HG02588 (cell line): ENCODE data around the gene AMDHD2.

ENCODE experiments used
- ATAC-seq: cut with Tn5 transposase; IDR thresholded peaks from one replicate; pipeline ENCODE4 v1.9.1; 2021; ENCODE audit warnings: mild to moderate bottlenecking, moderate library complexity; ENCODE audit not compliant: unreplicated experiment

AMDHD2 gene

DNA sequence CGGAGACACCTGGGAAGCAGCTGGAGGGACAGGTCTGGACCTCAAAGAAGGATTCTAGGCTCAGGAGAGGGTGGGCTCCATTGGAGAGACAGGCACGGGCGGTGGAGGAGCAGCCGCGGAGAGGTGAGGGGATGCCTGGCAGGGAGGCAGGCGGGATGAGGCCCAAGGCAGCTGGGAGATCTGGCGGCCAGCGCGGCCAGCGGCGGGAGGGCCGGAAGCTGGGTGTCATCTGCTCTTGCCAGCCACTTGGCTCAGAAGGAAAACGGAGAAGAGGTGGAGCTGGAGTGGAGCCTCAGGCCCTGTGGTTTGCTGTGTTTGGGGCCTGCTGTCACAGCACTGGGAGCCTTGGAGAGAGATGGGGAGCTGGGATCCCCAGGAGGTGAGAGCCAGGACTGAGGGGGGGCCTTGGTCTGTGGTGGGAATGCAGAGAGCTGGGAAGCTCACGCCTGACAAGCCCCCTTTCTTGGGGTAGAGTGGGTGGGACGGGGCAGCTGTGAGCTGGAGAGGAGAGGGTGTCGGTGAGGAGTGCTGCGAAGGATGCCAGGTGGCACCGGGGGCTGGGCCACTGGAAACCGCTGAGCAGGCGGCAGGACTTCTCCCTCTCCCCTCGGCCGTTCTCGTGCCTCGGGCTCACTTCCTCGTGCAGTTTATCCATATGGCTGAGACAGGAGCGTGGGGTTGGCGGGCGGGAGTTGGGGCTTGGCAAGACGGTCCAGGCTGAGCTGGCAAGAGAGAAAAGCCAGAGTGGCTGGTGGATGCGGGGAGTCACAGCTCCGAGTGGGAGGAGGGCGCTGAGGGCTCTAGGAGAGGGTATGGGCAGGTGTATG is 37.2 kb upstream of the AMDHD2 start:
- no peak for ATAC-seq

DNA sequence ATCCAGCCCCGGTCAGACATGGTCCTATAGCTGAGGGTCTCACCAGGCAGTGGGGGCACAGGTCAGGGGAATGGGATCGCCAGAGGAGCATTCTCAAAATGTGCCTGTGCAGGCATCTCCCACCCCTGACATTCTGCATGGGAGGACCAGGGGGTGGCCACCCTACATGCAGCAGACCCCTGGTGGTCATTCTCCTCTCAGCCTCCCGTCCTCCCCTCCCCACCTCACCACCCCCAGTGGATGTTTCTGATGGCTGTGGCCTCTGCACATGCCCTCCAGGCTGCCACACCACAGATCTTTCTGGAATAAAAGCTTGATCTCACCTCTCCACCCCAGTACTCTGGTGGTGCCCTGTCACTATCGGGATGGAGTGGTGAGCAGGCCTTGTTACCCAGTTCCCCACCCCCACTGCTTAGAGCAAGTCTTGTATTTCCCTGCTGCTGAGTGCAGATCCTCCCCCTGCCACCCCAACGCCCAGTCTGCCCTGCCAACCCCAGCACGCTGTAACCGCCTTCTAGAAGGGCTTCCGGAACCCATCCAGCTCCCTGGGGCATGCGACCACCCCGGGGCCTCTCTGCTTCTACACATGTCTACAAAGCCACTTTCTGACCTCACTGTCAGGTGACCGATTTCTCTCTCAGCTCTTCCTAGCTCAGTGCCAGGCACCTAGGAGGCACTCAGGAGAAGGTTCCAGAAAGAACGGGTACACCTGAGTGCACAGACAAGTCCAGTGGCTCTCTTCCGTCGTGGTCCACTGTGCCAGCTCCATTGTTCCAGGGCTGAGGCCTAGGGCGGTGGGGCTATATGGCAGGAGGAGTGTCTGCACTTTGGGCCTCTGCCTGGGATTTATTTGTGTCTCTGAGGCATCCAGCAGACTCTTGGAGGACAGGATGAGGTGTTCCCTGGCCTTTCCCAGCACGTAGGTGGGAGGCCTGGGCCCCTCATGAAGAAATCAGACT is 36.0 kb upstream of the AMDHD2 start:
- no peak for ATAC-seq

DNA sequence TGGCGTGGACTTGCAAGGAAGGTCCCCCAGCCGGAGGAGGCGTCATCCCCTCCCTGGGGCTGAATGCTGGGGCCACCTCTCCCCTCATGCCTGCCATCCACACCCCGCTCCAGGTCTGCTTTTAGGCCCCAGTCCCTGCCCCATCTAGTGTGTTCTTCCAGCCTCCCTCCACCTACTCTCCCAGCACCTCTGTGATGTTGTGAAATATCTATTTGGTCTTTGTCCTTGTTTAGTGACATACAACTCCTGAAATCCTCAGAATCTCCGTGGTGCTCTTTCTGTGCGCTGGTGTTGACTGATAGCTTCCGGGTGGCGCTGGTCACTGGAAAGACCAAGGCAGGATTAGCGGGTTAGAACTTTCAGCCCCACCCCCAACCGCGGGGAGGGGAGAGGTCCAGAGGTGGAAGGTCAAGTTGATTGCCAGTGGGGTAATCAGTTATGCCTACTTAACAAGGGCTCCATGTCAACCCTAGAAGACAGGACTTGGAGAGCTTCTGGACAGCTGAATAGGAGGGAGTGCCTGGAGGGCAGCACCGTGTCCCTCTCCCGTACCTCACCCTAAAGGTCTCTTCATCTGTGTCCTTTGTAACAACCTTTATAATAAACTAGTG is 35.2 kb upstream of the AMDHD2 start:
- ATAC-seq = no peak

DNA sequence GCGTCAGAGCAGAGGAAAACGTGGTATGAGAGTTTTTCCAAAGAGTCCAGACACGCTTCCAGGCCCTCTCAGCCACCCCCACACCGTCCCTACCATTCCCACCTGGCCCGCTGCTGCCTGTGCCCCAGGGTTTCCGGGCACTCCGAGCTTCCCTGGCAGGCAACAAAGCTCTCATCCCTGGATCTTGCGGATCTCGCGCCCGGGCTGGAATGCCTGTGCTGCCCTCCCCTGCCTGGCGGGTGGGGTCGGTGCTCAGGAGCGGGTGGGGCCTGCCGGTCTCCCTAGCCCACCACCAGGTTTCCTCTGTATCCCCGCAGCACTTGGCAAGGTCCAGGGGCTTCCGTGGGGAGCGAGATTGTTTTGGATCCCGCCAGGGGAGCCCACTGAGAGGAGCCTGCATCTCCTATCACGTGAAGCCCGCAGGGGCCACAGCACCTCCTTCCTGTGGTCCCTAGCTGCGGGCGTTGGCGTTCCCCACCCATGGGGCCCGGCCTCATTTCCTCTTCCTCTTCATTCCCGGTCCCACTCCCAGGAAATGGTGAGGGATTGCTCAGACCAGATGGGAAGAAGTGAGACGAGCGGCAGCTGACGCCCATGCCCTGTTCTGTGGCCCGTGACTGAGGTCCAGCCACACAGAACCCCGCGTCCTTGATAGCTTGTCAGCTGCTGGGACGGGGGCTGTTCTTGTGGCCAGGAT is 34.2 kb upstream of the AMDHD2 start:
- ATAC-seq = no peak

DNA sequence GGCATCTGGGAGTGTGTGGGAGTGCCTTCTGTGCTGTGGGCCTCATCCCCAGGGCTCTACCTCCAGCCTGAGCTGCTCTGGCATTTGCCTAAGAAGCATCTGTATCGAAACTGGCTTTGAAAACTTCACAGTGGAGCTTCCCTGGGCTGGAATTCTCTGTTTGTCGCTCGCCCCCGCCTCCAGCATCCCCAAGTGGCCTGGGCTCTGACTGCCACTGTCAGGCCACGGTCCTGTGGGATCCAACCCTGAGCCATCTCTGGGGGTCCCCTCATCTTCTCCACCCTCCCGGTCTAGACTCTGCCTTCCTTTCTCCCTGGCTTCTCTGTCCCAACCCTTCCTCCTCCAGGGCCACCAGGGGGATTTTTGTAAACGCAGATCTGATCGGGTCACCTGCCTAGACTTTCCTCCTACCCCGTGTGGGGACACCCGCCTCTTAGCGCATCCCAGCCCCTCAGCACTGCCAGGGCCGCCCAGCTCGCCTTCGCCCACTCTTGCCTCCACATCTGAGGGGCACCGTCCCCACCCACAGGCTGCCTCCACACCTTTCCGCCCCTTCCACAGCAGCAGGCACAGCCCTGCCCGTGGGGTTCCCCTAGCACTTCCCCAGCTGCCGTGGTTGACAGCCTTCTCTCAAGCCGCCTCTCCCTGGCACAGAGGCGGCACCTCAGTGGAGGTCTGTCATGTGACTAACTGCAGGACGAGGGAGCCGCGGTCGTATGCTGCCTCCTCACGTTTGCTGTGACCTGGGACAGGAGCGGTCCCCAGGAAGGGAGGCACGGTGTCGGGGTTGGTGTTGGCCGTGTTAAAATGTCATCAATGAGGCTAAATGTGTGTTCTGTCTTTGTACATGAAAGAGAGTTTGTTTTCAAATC is 33.3 kb upstream of the AMDHD2 start:
- ATAC-seq = peak; percentile 64

DNA sequence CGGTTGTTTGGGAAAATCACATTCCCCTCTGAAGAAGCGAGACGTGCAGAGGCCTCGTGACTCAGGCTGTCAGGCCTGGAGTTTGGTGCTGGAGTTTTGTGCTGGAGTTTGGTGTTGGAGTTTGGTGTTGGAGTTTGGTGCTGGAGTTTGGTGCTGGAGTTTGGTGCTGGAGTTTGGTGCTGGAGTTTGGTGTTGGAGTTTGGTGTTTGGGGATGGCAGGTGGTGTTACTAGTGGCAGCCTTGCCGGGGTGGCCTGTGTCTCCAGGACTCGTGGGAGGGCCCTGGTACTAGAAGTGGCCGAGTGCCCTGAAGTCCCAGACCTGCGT is 32.7 kb upstream of the AMDHD2 start:
- ATAC-seq = no peak

DNA sequence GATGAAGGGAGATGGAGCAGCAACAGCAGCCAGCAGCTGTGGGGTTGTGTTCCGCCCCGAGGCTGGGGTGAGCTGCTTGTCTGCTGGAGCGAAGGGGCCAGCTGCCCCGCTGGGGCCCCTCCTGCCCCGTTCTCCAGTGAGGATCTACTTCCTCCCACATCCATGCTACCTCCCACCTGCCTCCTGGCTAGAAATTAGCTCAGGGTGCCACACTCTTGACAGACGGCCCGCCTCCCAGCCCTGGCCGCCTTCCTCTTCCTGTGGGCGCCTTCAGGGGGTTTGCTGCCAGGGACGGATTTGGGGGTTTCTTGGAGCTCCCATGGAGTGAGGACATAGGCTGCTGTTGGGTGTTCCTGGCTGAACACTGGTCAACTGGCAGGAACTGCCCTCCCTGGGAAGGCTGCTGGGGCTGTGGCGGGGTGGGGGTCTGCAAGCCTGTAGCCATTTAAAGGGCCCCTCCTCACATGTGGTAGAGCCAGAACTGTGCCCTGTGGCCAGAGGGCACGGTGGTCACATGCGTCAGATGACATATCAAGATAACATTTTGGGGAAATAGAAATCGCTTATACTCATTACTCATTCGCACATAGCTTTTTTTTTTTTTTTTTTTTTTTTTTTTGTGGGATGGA is 32.2 kb upstream of the AMDHD2 start:
- no peak for ATAC-seq

DNA sequence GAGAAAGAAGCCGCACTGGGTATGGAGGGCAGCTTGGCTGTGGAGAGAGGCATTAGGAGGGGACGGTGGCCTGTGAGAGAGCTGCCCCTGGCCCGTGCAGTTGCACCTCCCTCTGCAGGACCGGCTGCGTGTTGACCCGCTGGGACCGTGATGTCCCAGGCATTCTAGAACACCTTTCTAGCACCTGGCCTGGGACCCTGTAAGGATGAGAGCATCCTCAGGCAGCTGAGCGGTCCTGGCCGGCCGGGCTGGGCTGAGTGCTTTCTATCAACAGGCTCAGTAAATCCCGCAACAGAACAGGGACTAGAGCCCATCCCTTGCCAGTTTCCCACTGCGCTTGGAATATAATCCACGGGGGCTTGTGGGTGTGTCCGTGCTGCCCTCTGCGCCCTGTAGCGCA is 30.6 kb upstream of the AMDHD2 start:
- no peak for ATAC-seq

DNA sequence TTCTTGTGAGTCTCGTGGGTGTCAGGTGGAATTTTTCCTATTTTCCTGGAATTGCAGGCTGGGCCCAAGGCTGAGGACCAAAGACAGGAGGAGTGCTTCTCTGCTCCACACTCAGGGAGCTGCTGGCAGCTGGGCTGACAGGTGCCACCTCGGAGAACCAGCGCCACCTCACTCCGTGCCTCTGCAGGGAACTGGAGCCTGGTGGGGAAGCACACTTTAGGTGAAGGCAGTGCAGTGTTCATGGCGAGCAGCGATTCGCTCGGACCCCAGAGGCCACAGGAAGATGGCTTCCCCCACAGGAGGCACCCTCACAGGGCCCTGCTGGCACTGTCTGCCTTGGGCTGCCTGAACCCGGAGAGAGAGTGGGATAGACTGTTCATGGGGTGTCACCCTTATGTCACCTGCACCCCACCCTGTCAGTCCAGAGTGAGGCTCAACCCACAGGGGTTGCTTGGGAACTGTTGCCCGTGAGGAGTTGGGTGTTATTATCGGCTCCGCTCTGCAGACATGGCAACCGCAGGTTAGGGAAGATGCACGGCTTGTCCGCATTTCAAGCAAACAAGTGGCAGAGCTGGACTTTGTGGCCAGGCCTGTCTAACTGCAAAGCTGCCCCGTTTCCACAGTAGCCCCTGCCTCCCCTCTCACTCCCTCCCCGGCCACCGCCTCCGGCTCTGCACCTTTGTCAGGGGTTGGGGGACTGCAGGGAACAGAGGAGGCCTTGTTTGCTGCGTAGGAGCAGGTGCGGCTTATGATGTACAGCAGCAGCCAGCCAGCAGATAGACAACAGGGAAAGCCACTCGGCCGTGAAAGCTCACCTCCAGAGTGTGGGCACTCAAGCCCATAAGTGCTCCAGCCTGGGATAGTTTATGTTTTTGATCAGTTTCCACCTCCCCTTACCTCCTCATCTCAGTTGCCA is 29.7 kb upstream of the AMDHD2 start:
- ATAC-seq = no peak

DNA sequence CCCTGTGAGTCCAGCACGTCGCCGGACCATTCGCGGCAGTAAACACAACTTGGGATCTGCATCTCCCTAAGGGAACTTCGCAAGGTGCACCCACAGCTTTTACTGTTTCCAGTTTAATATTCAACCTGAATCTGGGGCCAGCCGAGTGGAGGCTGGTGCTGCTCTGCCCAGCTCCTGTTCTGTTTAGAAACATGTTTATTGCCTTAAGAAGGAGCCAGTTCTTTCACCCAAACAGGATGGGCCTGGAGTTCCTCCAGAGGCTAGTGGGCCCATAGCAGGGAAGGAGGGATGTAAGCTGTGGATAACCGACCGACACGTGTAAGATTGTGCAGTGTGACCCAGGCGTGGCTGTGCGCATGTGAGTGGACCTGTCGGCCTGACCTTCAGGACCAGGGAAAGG is 27.9 kb upstream of the AMDHD2 start:
- ATAC-seq = no peak

DNA sequence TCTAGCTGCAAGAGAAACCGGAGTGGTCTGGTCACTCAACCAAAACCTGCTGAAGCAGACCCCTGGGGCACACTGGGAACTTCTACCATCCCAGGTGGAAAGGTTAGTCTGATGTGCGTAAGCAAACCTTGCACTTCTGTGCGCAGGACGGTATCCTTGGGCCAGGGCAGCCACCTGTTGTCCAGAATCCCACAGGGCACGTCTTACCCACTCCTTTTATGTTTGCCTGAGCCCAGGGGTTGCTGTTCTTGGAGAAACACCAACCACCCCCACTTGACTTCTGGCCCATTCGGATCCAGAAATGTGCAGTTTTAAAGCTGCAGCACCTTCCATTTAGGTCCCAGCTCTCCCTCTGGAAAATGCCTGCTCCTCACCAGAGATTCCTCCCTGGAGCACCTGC is 26.6 kb upstream of the AMDHD2 start:
- no peak for ATAC-seq

DNA sequence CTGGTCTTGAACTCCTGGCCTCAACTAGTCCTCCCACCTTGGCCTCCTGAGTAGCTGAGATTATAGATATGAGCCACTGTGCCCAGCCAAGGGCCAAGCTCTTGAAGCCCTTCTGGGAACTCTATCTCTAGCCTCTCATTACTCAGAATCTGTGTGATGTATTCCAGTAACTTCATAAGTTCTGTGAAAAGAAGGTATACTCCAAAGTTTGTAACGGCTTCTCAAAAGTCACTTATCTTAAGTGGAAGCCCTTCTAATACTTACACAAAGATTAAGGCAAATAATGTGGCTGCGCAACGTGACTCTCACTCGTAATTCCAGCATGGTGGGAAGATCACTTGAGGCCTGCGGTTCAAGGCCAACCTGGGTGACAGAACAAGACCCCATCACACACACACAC is 25.6 kb upstream of the AMDHD2 start:
- ATAC-seq = no peak

DNA sequence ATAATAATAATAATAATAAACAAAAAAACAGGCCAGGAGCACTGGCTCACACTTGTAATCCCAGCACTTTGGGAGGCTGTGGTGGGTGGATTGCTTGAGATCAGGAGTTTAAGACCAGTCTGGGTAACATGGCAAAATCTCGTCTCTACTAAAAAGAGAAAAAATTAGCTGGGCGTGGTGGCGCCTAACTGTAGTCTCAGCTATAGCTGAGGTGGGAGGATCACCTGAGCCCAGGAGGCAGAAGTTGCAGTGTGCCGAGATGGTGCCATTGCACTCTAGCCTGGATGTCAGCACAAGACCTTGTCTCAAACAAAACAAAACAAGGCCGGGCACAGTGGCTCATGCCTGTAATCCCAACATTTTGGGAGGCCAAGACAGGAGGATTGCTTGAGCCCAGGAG is 25.1 kb upstream of the AMDHD2 start:
- no peak for ATAC-seq

DNA sequence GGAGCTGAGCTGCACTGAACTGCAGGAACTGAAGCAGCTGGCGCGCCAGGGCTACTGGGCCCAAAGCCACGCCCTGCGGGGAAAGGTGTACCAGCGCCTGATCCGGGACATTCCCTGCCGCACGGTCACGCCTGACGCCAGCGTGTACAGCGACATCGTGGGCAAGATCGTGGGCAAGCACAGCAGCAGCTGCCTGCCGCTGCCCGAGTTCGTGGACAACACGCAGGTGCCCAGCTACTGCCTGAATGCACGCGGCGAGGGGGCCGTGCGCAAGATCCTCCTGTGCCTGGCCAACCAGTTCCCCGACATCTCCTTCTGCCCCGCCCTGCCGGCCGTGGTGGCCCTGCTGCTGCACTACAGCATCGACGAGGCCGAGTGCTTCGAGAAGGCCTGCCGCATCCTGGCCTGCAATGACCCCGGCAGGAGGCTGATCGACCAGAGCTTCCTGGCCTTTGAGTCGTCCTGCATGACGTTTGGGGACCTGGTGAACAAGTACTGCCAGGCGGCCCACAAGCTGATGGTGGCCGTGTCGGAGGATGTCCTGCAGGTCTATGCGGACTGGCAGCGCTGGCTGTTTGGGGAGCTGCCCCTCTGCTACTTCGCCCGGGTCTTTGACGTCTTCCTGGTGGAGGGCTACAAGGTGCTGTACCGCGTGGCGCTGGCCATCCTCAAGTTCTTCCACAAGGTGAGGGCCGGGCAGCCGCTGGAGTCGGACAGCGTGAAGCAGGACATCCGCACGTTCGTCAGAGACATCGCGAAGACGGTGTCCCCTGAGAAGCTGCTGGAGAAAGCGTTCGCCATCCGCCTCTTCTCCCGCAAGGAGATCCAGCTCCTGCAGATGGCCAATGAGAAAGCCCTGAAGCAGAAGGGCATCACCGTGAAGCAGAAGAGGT is 23.7 kb upstream of the AMDHD2 start:
- ATAC-seq = no peak

DNA sequence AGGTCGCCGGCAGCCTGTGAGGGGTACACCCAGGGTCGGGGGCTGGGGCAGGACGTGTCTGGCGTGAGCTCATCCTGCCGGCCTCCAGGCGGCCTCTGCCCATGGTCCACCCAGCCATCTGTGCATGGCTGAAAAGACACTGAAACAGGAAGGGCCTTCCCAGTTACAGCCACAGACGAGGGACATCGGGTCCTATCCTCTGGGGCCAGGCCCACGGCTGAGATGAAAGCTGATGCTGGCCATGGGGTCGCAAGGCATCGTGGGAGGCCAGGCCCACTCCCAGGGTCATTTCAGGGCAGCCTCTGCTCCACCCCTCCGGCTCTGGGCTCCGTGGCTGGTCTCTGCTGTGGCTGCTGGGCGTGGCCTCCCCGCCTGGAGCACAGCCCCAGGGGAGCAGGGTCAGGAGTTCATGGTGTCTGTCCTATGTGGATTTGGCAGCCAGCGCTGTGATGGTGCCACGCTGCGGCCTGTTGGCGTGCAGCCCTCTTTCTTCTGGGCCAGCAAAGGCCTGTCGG is 23.0 kb upstream of the AMDHD2 start:
- no peak for ATAC-seq

DNA sequence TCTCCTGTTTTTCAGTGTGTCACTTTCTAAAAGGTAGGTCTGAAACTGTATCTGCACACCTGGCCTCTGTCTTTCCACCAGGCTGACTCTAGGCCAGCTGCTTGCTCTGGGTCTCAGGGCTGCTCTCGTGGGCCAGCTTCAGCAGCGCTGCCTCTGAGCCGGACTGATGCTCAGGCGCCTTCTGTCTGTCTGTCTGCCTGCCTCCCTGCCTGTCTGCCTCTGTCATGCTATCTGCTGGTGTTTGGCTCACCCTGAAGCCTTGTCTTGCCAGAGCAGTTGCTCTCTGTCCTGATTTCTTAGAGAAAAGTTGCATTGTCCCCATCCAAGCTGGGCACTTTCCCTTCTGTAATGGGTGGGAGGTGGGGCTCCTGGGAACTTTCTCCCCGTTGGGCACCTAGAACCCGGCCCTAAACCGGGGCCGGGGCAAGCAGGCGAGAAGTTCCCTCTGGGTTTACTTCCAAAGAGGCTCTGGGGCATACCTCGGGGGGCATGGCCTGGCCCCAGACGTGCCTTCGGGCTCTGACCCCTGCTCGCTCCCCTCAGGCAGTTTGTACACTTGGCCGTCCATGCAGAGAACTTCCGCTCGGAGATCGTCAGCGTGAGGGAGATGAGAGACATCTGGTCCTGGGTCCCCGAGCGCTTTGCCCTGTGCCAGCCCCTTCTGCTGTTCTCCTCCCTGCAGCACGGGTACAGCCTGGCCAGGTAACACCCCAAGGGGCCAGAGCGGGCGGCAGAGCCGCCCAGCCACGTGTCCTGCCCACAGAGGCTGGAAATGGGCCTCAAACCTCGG is 22.3 kb upstream of the AMDHD2 start:
- no peak for ATAC-seq
